Activated T-helper 1 cell treated with anti-CD3 and anti-CD28 coated beads, Interleukin-12 subunit alpha, Interleukin-12 subunit beta, Interleukin-2, Interleukin-4 antibody, amounts not matched to agents 30 ng/mL and 10 ng/mL and 1 ng/mL, durations not matched to agents 14 hours and 24 hours and 36 hours (primary cell): ENCODE measurements around the gene EPGN. TPM values are rescaled to one million over a fixed set of nuclear protein-coding genes. Genes with fewer than 3 reads are reported as not detected.

Source experiments
- DNase-seq: peaks from one replicate; pipeline ENCODE4 v3.0.0; 2021; ENCODE audit warnings: low spot score
- H3K27ac Mint-ChIP-seq: one replicate; pipeline ENCODE4 v1.8.0; 2021; ENCODE audit warnings: mild to moderate bottlenecking, mixed read lengths
- H3K27me3 Mint-ChIP-seq: one replicate; pipeline ENCODE4 v1.8.0; 2022; ENCODE audit warnings: mild to moderate bottlenecking, moderate library complexity, mixed read lengths; ENCODE audit not compliant: insufficient read depth
- H3K36me3 Mint-ChIP-seq: one replicate; pipeline ENCODE4 v1.8.0; 2021; ENCODE audit warnings: low read depth, mixed read lengths
- H3K4me1 Mint-ChIP-seq: one replicate; pipeline ENCODE4 v1.8.0; 2021; ENCODE audit warnings: low read depth, mixed read lengths
- H3K4me3 Mint-ChIP-seq: one replicate; pipeline ENCODE4 v1.8.0; 2021; ENCODE audit warnings: mild to moderate bottlenecking, moderate library complexity, mixed read lengths
- H3K9me3 Mint-ChIP-seq: one replicate; pipeline ENCODE4 v1.8.0; 2021; ENCODE audit warnings: mixed read lengths
- intact Hi-C: fragments of 100-400 bp; cut with micrococcal nuclease; formaldehyde crosslinking; loops from one replicate; pipeline ENCODE4 v1.15.1; 2024
- total RNA-seq: library from RNA; stranded (reverse); gene quantifications from 2 replicates; pipeline ENCODE4 v1.2.3, GENCODE V29; 2022

EPGN gene
- total RNA-seq, result not detected in 2 replicates

GRCh38 chr4:74308215-74308614 is at the start of gene EPGN:
EPGN (plus strand) TSS chr4:74308470; CDS start chr4:74308534, 64 bp downstream.
- H3K9me3 Mint-ChIP-seq, result no peaks in the 10 kb centered on the region
- H3K27ac Mint-ChIP-seq, result no peak within 1 kb of the TSS
- no peak for DNase-seq
- no peak within 1 kb of the TSS for H3K4me3 Mint-ChIP-seq
- intact Hi-C loops, result no loop called here
- H3K4me1 Mint-ChIP-seq, result peaks cover 6% of the 10 kb centered on the region
- no peaks in the 10 kb centered on the region for H3K27me3 Mint-ChIP-seq
- no peaks in the 10 kb centered on the region for H3K36me3 Mint-ChIP-seq

DNA sequence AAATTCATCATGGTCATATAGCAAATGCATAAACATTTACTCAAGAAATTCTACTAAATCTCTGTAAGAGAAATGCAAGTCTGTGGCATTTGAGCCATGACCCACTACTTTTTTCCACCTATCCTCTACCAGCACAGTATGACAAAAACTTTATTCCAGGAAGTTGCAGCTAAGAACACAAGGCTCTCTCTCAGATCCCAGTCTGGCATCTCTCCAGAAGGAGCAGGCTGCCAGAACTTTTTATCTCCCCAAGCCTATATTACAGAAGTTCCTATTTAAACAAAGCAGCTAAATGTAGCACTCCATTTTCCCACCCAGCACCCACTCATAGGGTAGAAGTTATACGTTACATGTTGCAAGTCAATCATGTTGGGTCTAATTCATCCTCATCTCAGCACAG is 49.3 kb upstream of the EPGN start:
- no peak for DNase-seq
- intact Hi-C loops, result no loop called here
- H3K9me3 Mint-ChIP-seq, result peaks cover 3% of the 10 kb centered on the region
- H3K27me3 Mint-ChIP-seq, result no peaks in the 10 kb centered on the region
- no peak overlapping the region for H3K4me3 Mint-ChIP-seq
- H3K4me1 Mint-ChIP-seq, result no peaks in the 10 kb centered on the region
- no peak overlapping the region for H3K27ac Mint-ChIP-seq
- H3K36me3 Mint-ChIP-seq, result no peaks in the 10 kb centered on the region

DNA sequence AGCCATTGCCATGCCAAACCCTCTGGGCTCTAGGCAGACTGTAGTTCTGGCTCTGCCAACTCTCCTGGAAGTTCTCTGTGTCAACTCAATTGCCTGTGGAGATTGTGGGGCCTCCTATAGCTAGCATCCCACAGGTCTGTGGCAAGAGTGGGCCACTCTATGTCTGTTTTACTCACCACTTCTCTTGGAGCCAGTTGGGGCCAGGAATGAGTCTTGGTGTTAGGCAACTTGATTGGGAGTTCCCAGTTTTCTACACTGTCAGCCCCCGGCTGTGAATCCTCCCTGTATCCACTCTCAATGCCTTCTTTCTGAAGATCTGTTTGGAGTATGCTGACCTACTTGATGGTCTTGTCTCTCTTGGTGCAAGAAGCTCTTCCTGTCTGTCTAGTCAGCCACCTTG is 48.2 kb upstream of the EPGN start:
- Mint-ChIP-seq H3K9me3 (no peaks in the 10 kb centered on the region), H3K4me3 (no peak overlapping the region), H3K27ac (no peak overlapping the region), H3K36me3 (no peaks in the 10 kb centered on the region), H3K4me1 (no peaks in the 10 kb centered on the region), H3K27me3 (no peaks in the 10 kb centered on the region)
- no peak for DNase-seq
- intact Hi-C loops, result no loop called here

DNA sequence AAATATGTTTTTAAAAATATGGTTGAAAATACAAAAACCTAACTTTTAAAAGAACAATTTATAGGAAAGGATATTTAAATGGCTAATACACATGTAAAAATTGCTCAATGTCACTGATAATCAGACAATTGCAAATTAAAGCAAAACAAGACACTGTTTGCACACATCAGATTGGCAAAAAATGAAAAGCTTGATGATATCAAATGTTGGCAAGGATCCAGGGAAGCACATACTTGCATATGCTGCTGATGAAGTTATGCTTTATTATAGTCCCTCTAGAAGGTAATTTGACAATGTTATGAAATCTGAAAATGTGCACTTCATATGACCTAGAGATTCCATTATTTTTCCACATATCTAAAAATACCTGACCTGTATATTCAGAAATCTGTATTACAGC is 45.7 kb upstream of the EPGN start:
- Mint-ChIP-seq H3K9me3 (no peaks in the 10 kb centered on the region), H3K27me3 (no peaks in the 10 kb centered on the region), H3K27ac (no peak overlapping the region), H3K4me1 (peaks cover under 1% of the 10 kb centered on the region), H3K36me3 (no peaks in the 10 kb centered on the region), H3K4me3 (no peak overlapping the region)
- intact Hi-C loops, result no loop called here
- DNase-seq, result no peak

- intact Hi-C loops, result no loop called here
- no peaks in the 10 kb centered on the region for H3K9me3 Mint-ChIP-seq
- H3K27me3 Mint-ChIP-seq, result no peaks in the 10 kb centered on the region
- H3K27ac Mint-ChIP-seq, result no peak overlapping the region
- H3K36me3 Mint-ChIP-seq, result no peaks in the 10 kb centered on the region
- DNase-seq, result no peak
- peaks cover 8% of the 10 kb centered on the region for H3K4me1 Mint-ChIP-seq
- H3K4me3 Mint-ChIP-seq, result no peak overlapping the region
Observed at GRCh38 chr4:74263551-74263950, 44.7 kb upstream of the EPGN start.

GRCh38 chr4:74266081-74266480 is 42.2 kb upstream of the EPGN start:
- no peak for DNase-seq
- Mint-ChIP-seq H3K27me3 (no peaks in the 10 kb centered on the region), H3K9me3 (no peaks in the 10 kb centered on the region), H3K36me3 (no peaks in the 10 kb centered on the region), H3K27ac (no peak overlapping the region), H3K4me1 (peaks cover 8% of the 10 kb centered on the region), H3K4me3 (no peak overlapping the region)
- intact Hi-C loops, result no loop called here

DNA sequence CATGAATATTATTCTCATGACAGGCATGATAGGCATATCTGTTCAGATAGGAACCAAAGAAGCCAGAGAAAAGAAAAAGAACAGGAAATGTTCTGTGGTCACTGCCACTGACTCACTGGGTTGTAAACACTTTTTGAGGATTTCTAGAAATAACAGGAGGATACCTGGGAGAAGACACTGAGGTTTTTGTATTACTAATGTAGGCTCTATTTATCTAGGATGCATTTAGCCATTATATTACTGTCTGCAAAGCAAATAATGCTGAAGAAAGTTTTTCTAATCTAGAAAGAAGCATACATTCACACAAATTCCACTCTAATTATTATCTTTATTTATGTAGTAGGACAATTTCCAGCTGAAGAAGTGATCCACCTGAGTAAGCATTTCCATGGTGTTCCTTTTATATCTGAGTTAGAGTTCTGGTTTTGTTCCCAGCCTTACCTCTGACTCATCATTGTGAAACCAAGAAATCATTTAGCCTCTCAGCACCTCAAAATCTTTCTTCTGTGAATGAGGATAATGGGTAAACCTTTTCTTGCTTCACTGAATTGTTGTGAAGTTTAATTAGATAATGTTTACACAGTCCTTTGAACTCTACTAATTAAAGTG is 40.2 kb upstream of the EPGN start:
- H3K27ac Mint-ChIP-seq, result no peak overlapping the region

DNA sequence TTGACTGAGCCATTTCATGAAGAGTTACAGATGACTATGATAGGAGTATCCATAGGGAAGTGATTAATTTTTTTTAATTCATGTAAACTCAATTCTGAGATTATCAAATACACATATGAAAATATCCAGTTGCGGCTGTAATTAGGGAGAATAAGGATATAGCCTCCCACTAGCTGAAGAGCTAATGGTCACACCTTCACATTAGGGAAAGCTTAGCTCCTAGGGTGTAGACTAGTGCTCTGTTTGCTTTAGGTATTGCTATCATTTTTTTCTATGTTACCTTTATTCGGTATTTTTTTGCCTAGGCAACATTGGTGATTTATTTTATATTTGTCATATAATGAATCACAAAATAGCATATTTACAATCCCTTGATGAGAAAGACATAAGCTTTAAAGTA is 39.6 kb upstream of the EPGN start:
- no peaks in the 10 kb centered on the region for H3K27me3 Mint-ChIP-seq
- no peaks in the 10 kb centered on the region for H3K36me3 Mint-ChIP-seq
- peaks cover 3% of the 10 kb centered on the region for H3K9me3 Mint-ChIP-seq
- intact Hi-C loops, result no loop called here
- H3K27ac Mint-ChIP-seq, result no peak overlapping the region
- H3K4me3 Mint-ChIP-seq, result no peak overlapping the region
- H3K4me1 Mint-ChIP-seq, result peaks cover 8% of the 10 kb centered on the region
- no peak for DNase-seq

More for the DNA sequence above, 40.2 kb upstream of the EPGN start:
- no peak for DNase-seq
- intact Hi-C loops, result no loop called here
- H3K4me3 Mint-ChIP-seq, result no peak overlapping the region
- H3K36me3 Mint-ChIP-seq, result no peaks in the 10 kb centered on the region
- H3K27me3 Mint-ChIP-seq, result no peaks in the 10 kb centered on the region
- peaks cover 3% of the 10 kb centered on the region for H3K9me3 Mint-ChIP-seq
- H3K4me1 Mint-ChIP-seq, result peaks cover 8% of the 10 kb centered on the region

DNA sequence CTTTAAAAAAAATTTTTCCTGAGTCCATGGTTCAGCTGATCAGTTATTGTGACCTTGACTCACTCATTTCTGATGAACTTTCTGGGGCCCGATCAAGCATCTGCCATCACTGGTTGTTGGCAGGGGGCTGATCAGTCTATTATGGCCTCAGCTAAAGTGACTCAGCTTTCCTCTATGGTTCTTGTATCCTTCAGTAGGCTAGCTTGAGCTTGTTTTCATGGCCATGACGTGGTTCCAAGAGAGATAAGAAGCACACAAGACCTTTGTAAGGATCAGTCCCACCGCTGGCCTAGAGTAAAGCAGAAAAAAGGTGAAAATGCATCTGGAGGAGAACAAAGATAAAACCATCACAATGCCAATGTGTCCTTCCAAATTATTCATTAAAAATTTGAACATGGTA is 29.8 kb upstream of the EPGN start:
- Mint-ChIP-seq H3K4me3 (no peak overlapping the region), H3K36me3 (no peaks in the 10 kb centered on the region), H3K27me3 (no peaks in the 10 kb centered on the region), H3K9me3 (no peaks in the 10 kb centered on the region), H3K4me1 (no peaks in the 10 kb centered on the region), H3K27ac (no peak overlapping the region)
- DNase-seq, result no peak
- intact Hi-C loops, result no loop called here

- Mint-ChIP-seq H3K27ac (no peak overlapping the region), H3K4me1 (no peaks in the 10 kb centered on the region), H3K9me3 (no peaks in the 10 kb centered on the region), H3K27me3 (no peaks in the 10 kb centered on the region), H3K4me3 (no peak overlapping the region), H3K36me3 (no peaks in the 10 kb centered on the region)
- intact Hi-C loops, result no loop called here
- DNase-seq, result no peak
Observed at GRCh38 chr4:74279716-74280115, 28.6 kb upstream of the EPGN start.

GRCh38 chr4:74282926-74283325 is 25.3 kb upstream of the EPGN start:
- Mint-ChIP-seq H3K4me3 (no peak overlapping the region), H3K9me3 (no peaks in the 10 kb centered on the region), H3K27ac (no peak overlapping the region), H3K36me3 (no peaks in the 10 kb centered on the region), H3K27me3 (no peaks in the 10 kb centered on the region), H3K4me1 (no peaks in the 10 kb centered on the region)
- no peak for DNase-seq
- intact Hi-C loops, result no loop called here

- no peaks in the 10 kb centered on the region for H3K36me3 Mint-ChIP-seq
- H3K9me3 Mint-ChIP-seq, result no peaks in the 10 kb centered on the region
- H3K27ac Mint-ChIP-seq, result no peak overlapping the region
- intact Hi-C loops, result no loop called here
- no peaks in the 10 kb centered on the region for H3K27me3 Mint-ChIP-seq
- H3K4me3 Mint-ChIP-seq, result no peak overlapping the region
- no peak for DNase-seq
- no peaks in the 10 kb centered on the region for H3K4me1 Mint-ChIP-seq
Observed at GRCh38 chr4:74283614-74284013, 24.7 kb upstream of the EPGN start.

DNA sequence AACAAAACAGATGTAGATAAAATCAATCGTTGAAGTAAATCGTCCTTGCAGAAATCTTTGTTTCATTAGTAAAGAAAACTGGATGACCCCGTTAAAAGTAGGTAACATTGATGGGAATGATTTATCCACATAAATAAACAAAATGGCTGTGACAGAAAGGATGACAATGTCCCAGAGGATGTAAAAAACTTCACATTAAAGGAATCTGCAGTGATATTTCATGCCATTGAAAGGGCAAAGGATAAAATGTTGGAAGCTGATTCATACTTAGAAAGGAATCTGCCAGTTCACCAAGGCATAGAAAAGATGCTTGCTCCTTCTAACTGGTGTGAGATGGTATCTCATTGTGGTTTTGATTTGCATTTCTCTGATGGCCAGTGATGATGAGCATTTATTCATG is 24.2 kb upstream of the EPGN start:
- Mint-ChIP-seq H3K4me1 (no peaks in the 10 kb centered on the region), H3K9me3 (no peaks in the 10 kb centered on the region), H3K4me3 (no peak overlapping the region), H3K27ac (no peak overlapping the region), H3K36me3 (no peaks in the 10 kb centered on the region), H3K27me3 (no peaks in the 10 kb centered on the region)
- intact Hi-C loops, result no loop called here
- DNase-seq, result no peak

DNA sequence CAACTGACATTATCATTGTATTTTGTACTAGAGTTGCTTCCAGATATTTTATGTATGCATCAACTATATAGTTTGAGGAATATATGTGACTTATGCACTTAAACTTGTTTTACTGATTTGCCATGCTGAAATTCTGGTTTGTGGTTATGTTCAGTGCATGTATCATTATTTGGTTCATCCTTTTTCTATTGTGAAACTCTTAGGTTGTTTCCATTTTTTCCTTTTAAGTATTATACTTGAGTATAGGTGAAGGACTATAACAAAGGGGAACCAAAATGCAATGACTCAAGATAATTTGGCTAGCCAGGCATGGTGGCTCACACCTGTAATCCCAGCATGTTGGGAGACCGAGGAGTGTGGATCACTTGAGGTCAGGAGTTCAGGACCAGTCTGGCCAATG is 21.1 kb upstream of the EPGN start:
- DNase-seq, result no peak
- no peaks in the 10 kb centered on the region for H3K27me3 Mint-ChIP-seq
- H3K36me3 Mint-ChIP-seq, result no peaks in the 10 kb centered on the region
- H3K4me1 Mint-ChIP-seq, result no peaks in the 10 kb centered on the region
- H3K9me3 Mint-ChIP-seq, result no peaks in the 10 kb centered on the region
- no peak overlapping the region for H3K27ac Mint-ChIP-seq
- H3K4me3 Mint-ChIP-seq, result no peak overlapping the region
- intact Hi-C loops, result no loop called here
